HL-60 (cell line): Measurements from ENCODE around the gene TBXAS1.
"Not testable (repeated sequence)": the region's sequence is repeated elsewhere in the genome, so short reads cannot be mapped to it uniquely, and the experiment has no call there.

Source experiments
- CTCF ChIP-seq: IDR thresholded peaks from one replicate; pipeline ENCODE4 v1.5.1; 2011; ENCODE audit warnings: low read length, control low read depth, inconsistent platforms; ENCODE audit not compliant: insufficient read depth
- POLR2AphosphoS5 ChIP-seq: IDR thresholded peaks from 2 replicates; pipeline ENCODE4 v1.6.1; 2012; ENCODE audit warnings: low read depth

DNA sequence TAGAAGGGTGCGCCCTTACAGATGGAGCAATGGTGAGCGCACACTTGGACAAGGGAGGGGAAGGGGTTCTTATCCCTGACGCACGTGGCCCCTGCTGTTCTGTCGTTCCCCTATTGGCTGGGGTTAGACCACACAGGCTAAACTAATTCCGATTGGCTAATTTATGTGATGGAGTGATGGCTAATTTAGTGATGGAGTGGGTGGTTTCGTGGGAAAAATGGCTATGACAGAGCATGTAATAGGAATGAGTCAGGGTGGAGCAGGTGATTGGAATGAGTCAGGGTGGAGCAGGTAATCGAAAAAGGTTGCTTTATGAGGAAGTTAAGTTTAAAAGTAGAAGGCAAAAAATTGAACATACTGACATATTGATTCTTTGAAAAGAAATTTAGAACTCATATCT, 100.2 kb downstream of the TBXAS1 start:
- not testable (repeated sequence) for TF ChIP-seq CTCF, POLR2AphosphoS5
